Natural killer cell (primary cell): ENCODE measurements around the gene SORT1. TPM values are rescaled to one million over a fixed set of nuclear protein-coding genes. Genes with fewer than 3 reads are reported as not detected.

Experiments used
- ATAC-seq, 3 donors: fragments of 150-1000 bp in 2 of 3; fragments of 200-7000 bp in 1 of 3; cut with Tn5 transposase; 1 replicate in 1 of 3; 2 replicates in 2 of 3; pipeline ENCODE4 v1.10.0; 2021; ENCODE audit warnings: mild to moderate bottlenecking in 2 of 3, moderate library complexity in 2 of 3
- DNase-seq, 2 donors: peaks; one replicate each; pipeline versions ENCODE4 v3.0.0 to v3.0.0-alpha.2; 2013 to 2021; ENCODE audit warnings: mixed read lengths in 1 of 2
- H3K27ac ChIP-seq: one replicate; pipeline ENCODE4 v1.5.1; 2013; ENCODE audit warnings: mild to moderate bottlenecking, low read length
- H3K27me3 ChIP-seq: one replicate; pipeline ENCODE4 v1.6.1; 2013; ENCODE audit warnings: low read length; ENCODE audit not compliant: control insufficient read depth, insufficient read depth
- H3K36me3 ChIP-seq: one replicate; pipeline ENCODE4 v1.6.1; 2013; ENCODE audit warnings: low read length; ENCODE audit not compliant: control insufficient read depth, insufficient read depth
- H3K4me1 ChIP-seq: one replicate; pipeline ENCODE4 v1.6.1; 2013; ENCODE audit warnings: low read length; ENCODE audit not compliant: control insufficient read depth, insufficient read depth
- H3K4me3 ChIP-seq: one replicate; pipeline ENCODE4 v1.5.1; 2013; ENCODE audit warnings: low read length
- H3K9me3 ChIP-seq: one replicate; pipeline ENCODE4 v1.6.1; 2013; ENCODE audit warnings: low read length; ENCODE audit not compliant: control insufficient read depth, insufficient read depth
- H3K27ac Mint-ChIP-seq, 2 donors: one replicate each; pipeline ENCODE4 v1.8.0; 2022; ENCODE audit warnings: mild to moderate bottlenecking in 2 of 2, mixed read lengths in 2 of 2, moderate library complexity in 1 of 2
- H3K27me3 Mint-ChIP-seq, 2 donors: one replicate each; pipeline ENCODE4 v1.8.0; 2022; ENCODE audit warnings: low read depth in 2 of 2, mixed read lengths in 2 of 2
- H3K36me3 Mint-ChIP-seq: one replicate; pipeline ENCODE4 v1.8.0; 2022; ENCODE audit warnings: mixed read lengths
- H3K4me1 Mint-ChIP-seq, 2 donors: one replicate each; pipeline ENCODE4 v1.8.0; 2022; ENCODE audit warnings: mixed read lengths in 2 of 2
- H3K4me3 Mint-ChIP-seq: one replicate; pipeline ENCODE4 v1.8.0; 2022; ENCODE audit warnings: mild to moderate bottlenecking, moderate library complexity, mixed read lengths
- H3K9me3 Mint-ChIP-seq, 2 donors: one replicate each; pipeline ENCODE4 v1.8.0; 2022; ENCODE audit warnings: mixed read lengths in 2 of 2
- WGBS: methylation state at CpG from one replicate; pipeline ENCODE4 v1.1.7; 2013; ENCODE audit warnings: missing lambda C conversion rate; ENCODE audit not compliant: insufficient coverage; 5-methylcytosine and 5-hydroxymethylcytosine counted together
- intact Hi-C: fragments of 100-400 bp; cut with micrococcal nuclease; formaldehyde crosslinking; loops from one replicate; pipeline ENCODE4 v1.14.2; 2022
- total RNA-seq, 4 donors: library from RNA; stranded (reverse); fragments of 120-200 nt in 1 of 4; gene quantifications; one replicate each; pipeline versions ENCODE4 v1.2.3 to v1.2.4, GENCODE V29; 2013 to 2022
- TF ChIP-seq, protein P1 (sequence below): fragments of 200-600 bp; IDR thresholded peaks from one replicate; pipeline ENCODE4 v1.8.0; 2022; ENCODE audit warnings: antibody characterized with exemption

SORT1 gene
- total RNA-seq, 3 donors from 2014 or later (not counting 1 experiment from before 2014, with no cell fraction given): 2.7 to 7.1 (median 3.7) TPM

GRCh38 chr1:109283748-109284600 lies 113.7 kb downstream of the SORT1 start:
- Histone ChIP-seq H3K4me3 (peak overlapping the region; percentile 66), H3K9me3 (no peaks in the 10 kb centered on the region), H3K27ac (peak overlapping the region; percentile 67), H3K36me3 (no peaks in the 10 kb centered on the region), H3K27me3 (no peaks in the 10 kb centered on the region), H3K4me1 (peaks cover 20% of the 10 kb centered on the region)
- peaks cover 21% of the 10 kb centered on the region in 2 donors for H3K4me1 Mint-ChIP-seq
- peak in 1 of 3 donors; percentile 18 for ATAC-seq
- TF ChIP-seq, protein P1, sequence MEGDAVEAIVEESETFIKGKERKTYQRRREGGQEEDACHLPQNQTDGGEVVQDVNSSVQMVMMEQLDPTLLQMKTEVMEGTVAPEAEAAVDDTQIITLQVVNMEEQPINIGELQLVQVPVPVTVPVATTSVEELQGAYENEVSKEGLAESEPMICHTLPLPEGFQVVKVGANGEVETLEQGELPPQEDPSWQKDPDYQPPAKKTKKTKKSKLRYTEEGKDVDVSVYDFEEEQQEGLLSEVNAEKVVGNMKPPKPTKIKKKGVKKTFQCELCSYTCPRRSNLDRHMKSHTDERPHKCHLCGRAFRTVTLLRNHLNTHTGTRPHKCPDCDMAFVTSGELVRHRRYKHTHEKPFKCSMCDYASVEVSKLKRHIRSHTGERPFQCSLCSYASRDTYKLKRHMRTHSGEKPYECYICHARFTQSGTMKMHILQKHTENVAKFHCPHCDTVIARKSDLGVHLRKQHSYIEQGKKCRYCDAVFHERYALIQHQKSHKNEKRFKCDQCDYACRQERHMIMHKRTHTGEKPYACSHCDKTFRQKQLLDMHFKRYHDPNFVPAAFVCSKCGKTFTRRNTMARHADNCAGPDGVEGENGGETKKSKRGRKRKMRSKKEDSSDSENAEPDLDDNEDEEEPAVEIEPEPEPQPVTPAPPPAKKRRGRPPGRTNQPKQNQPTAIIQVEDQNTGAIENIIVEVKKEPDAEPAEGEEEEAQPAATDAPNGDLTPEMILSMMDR: no peak
- peaks cover 0 to 3% of the 10 kb centered on the region in 2 donors for H3K27me3 Mint-ChIP-seq
- intact Hi-C loops: loop anchor here (1.0 kb wide), 1 partner anchor 35 kb away; the partner anchor contains the start of gene CELSR2
- no peaks in the 10 kb centered on the region for H3K36me3 Mint-ChIP-seq
- peak overlapping the region; percentile 86 to 90 for H3K27ac Mint-ChIP-seq
- peak overlapping the region; percentile 99 for H3K4me3 Mint-ChIP-seq
- DNase-seq: no peak
- 53% methylated on average over 16 of the region's 17 CpGs for WGBS
- H3K9me3 Mint-ChIP-seq: no peaks in the 10 kb centered on the region

DNA sequence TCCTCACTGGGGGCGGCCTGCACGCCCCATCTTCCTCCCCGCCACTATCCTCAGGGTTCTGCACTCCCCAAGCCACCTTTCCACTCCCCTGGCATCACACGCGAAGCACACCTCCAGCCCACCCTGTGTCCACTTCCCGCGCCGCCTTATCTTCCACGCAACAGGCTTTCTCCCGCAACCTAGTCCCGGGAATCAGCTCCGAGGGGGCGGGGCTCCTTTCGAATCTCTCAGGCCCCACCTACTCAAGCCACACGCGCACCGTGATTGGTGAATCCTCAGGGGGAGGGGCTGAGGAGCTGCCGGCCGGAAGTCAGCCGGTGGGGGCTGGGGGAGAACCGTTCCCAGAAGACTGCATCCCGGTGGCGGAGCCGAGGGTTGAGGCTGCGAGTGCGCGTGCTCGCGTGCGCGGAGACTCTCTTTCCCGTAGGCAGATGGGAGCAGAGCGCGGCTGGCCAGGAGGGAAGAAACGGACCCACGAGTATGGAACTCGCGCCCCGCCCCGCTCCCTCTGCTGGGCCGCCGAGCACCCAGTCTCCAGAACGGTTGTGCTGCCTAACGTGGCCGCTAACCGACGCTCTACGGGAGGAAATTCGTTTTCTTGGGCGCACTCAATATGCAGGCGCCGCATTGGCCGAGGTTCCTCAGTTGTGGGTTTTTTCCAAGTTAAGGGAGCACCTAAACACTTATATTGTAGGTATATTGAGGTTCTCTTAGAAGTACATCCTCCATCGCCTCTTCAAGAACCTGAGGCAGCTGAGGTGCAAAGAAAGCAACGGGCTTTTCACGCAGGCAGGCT lies 114.6 kb downstream of the SORT1 start, which contains the start of gene PSRC1:
PSRC1 (minus strand) TSS at position 194 of the 796 bp plus-strand sequence.
- no peaks in the 10 kb centered on the region for H3K9me3 ChIP-seq
- ATAC-seq (peak; percentile 96 to 98 (median 97)), DNase-seq (peak; percentile 93 to 95)

DNA sequence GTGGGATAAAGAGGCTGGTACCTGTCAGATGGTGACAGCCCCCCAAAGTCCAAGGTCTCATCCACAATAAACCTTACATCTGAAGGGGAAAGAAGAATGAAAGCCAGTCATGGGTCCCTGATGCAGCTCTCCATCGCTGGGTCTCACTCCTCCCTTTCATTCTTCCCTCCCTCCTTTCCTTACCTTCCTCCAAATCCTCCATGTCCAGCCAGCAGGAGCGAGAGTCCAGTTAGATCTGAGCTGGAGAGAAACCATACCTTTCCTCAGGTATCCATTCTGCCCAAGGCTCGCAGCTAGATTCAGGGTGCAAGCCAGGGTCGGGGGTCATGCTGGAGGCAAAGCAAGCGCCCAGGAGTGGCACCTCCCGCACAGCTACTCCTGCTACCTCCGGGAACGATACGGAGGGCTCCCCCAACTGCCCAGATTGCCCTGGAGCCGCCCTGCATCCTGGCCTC lies 115.2 kb downstream of the SORT1 start:
- no peaks in the 10 kb centered on the region for H3K27me3 Mint-ChIP-seq
- H3K36me3 ChIP-seq: no peaks in the 10 kb centered on the region
- H3K27ac ChIP-seq: no peak overlapping the region
- TF ChIP-seq, protein P1: no peak
- peaks cover 21% of the 10 kb centered on the region in 2 donors for H3K4me1 Mint-ChIP-seq
- H3K4me3 Mint-ChIP-seq: peak overlapping the region; percentile 99
- H3K36me3 Mint-ChIP-seq: no peaks in the 10 kb centered on the region
- H3K27ac Mint-ChIP-seq: peak overlapping the region; percentile 86 to 90
- no peak for ATAC-seq
- H3K9me3 Mint-ChIP-seq: no peaks in the 10 kb centered on the region
- H3K4me1 ChIP-seq: peaks cover 20% of the 10 kb centered on the region
- H3K4me3 ChIP-seq: peak overlapping the region; percentile 66
- WGBS: 27% methylated on average over 10 of the region's 10 CpGs
- intact Hi-C loops: no loop called here
- H3K27me3 ChIP-seq: no peaks in the 10 kb centered on the region
- no peak for DNase-seq
- no peaks in the 10 kb centered on the region for H3K9me3 ChIP-seq

More for the DNA sequence above, 114.6 kb downstream of the SORT1 start, which contains the start of gene PSRC1:
- H3K4me1 ChIP-seq: peaks cover 20% of the 10 kb centered on the region
- TF ChIP-seq, protein P1: peak; percentile 65
- under 1% methylated on average over 53 of the region's 56 CpGs for WGBS
- peak within 1 kb of the TSS; percentile 67 for H3K27ac ChIP-seq
- Mint-ChIP-seq H3K4me3 (peak within 1 kb of the TSS; percentile 99), H3K4me1 (peaks cover 21% of the 10 kb centered on the region in 2 donors), H3K36me3 (no peaks in the 10 kb centered on the region), H3K9me3 (no peaks in the 10 kb centered on the region), H3K27ac (peak within 1 kb of the TSS; percentile 86 to 90), H3K27me3 (no peaks in the 10 kb centered on the region)
- H3K4me3 ChIP-seq: peak within 1 kb of the TSS; percentile 66
- H3K27me3 ChIP-seq: no peaks in the 10 kb centered on the region
- intact Hi-C loops: loop anchor here (1.0 kb wide), 1 partner anchor 34 kb away; the partner anchor contains the start of gene CELSR2
- no peaks in the 10 kb centered on the region for H3K36me3 ChIP-seq
